GM18498 (cell line): ENCODE data around the gene PADI3.
"Not testable (repeated sequence)": the region's sequence is repeated elsewhere in the genome, so short reads cannot be mapped to it uniquely, and the experiment has no call there.

Source experiments
- ATAC-seq: cut with Tn5 transposase; IDR thresholded peaks from one replicate; pipeline ENCODE4 v1.9.1; 2021; ENCODE audit warnings: mild to moderate bottlenecking, moderate library complexity; ENCODE audit not compliant: unreplicated experiment

PADI3 gene

GRCh38 chr1:17321857-17322390 lies 73.0 kb downstream of the PADI3 start:
- not testable (repeated sequence) for ATAC-seq

- ATAC-seq = no peak
Observed at GRCh38 chr1:17328855-17329254, 80.0 kb downstream of the PADI3 start.

- ATAC-seq = no peak
Observed at GRCh38 chr1:17329610-17330009, 80.7 kb downstream of the PADI3 start.

GRCh38 chr1:17330856-17331255 lies 82.0 kb downstream of the PADI3 start:
- ATAC-seq = no peak

DNA sequence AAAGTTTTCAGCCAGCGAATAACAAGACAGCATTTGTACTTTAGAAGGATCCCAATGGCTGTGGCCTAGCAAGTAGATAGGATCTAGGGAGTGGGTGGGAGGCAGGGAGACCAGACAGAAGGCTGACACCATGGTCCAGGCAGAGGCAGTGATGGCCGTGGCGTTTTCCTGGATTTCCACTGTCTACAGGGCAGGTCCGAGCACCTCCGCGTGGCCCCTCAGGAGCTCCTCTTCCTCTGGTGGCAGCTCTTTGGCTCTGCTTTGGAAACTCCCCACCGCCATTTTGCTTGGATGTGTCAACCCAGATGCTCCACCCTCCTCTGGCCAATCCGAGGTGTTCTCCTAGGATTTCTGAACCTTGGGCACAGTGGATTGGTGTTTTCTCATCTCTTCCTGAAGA lies 84.2 kb downstream of the PADI3 start:
- no peak for ATAC-seq
